ENCODE measurements around the gene NFE2L3.
"Not testable (repeated sequence)": the region's sequence is repeated elsewhere in the genome, so short reads cannot be mapped to it uniquely, and the experiment has no call there.

NFE2L3 gene

GRCh38 chr7:26149391-26149977 is 2.5 kb upstream of the NFE2L3 start:
- H3K79me2 ChIP-seq (ENCODE audit: insufficient read depth, low read length): no peaks in the 10 kb centered on the region
- H2AFZ ChIP-seq (ENCODE audit: low read length): no peak overlapping the region
- H4K20me1 ChIP-seq (ENCODE audit: insufficient read depth, low read length, poor library complexity, severe bottlenecking): no peaks in the 10 kb centered on the region
- H3K9me2 ChIP-seq (replicated peaks; ENCODE audit: low read depth, low read length): no peaks in the 10 kb centered on the region
- TF ChIP-seq EZH2phosphoT487 (IDR thresholded peaks at IDR 0.05; ENCODE audit: borderline replicate concordance) (no peak), CTCF (conservative IDR thresholded peaks at IDR 0.05; ENCODE audit: low read length) (no peak)
- H3K4me1 ChIP-seq (ENCODE audit: insufficient read depth, low read length, poor library complexity, severe bottlenecking): peaks cover 24% of the 10 kb centered on the region
- no peaks in the 10 kb centered on the region for H3K27me3 ChIP-seq (ENCODE audit: insufficient read depth, low read length, poor library complexity, severe bottlenecking)
- no peak overlapping the region for H3K9ac ChIP-seq (ENCODE audit: low read depth, low read length, poor library complexity, severe bottlenecking)
- no peak overlapping the region for H3K4me3 ChIP-seq (ENCODE audit: low read length, poor library complexity, severe bottlenecking)
- no peaks in the 10 kb centered on the region for H3F3A ChIP-seq (ENCODE audit: low read depth)
- no peaks in the 10 kb centered on the region for H3K36me3 ChIP-seq (ENCODE audit: insufficient read depth, low read length)
- H3K9me3 ChIP-seq (ENCODE audit: insufficient read depth, low read depth, low read length): no peaks in the 10 kb centered on the region
- no peak overlapping the region for H3K4me2 ChIP-seq (ENCODE audit: low read depth, low read length, poor library complexity, severe bottlenecking)

- Histone ChIP-seq H3K4me1 (ENCODE audit: insufficient read depth, low read length, poor library complexity, severe bottlenecking) (peaks cover 31% of the 10 kb centered on the region), H3K4me3 (ENCODE audit: low read length, poor library complexity, severe bottlenecking) (peak overlapping the region; percentile 79), H3K27me3 (ENCODE audit: insufficient read depth, low read length, poor library complexity, severe bottlenecking) (no peaks in the 10 kb centered on the region), H3K9me3 (ENCODE audit: insufficient read depth, low read depth, low read length) (no peaks in the 10 kb centered on the region), H3K4me2 (ENCODE audit: low read depth, low read length, poor library complexity, severe bottlenecking) (peak overlapping the region; percentile 77), H3K36me3 (ENCODE audit: insufficient read depth, low read length) (no peaks in the 10 kb centered on the region), H2AFZ (ENCODE audit: low read length) (0 out of 2 replicates have a peak overlapping the region, but pooled peaks have one; percentile 80), H3K79me2 (ENCODE audit: insufficient read depth, low read length) (no peaks in the 10 kb centered on the region), H3F3A (ENCODE audit: low read depth) (no peaks in the 10 kb centered on the region), H3K9me2 (replicated peaks; ENCODE audit: low read depth, low read length) (no peaks in the 10 kb centered on the region), H4K20me1 (ENCODE audit: insufficient read depth, low read length, poor library complexity, severe bottlenecking) (no peaks in the 10 kb centered on the region), H3K9ac (ENCODE audit: low read depth, low read length, poor library complexity, severe bottlenecking) (no peak overlapping the region)
- TF ChIP-seq CTCF (conservative IDR thresholded peaks at IDR 0.05; ENCODE audit: low read length) (no peak), EZH2phosphoT487 (IDR thresholded peaks at IDR 0.05; ENCODE audit: borderline replicate concordance) (no peak)
Observed at GRCh38 chr7:26151096-26151495, 902 bp upstream of the NFE2L3 start.

GRCh38 chr7:26151650-26151952 is 397 bp upstream of the NFE2L3 start:
- H3K9me3 ChIP-seq (ENCODE audit: insufficient read depth, low read depth, low read length): no peaks in the 10 kb centered on the region
- H3K9ac ChIP-seq (ENCODE audit: low read depth, low read length, poor library complexity, severe bottlenecking): peak overlapping the region; percentile 69
- peaks cover 36% of the 10 kb centered on the region for H3K4me1 ChIP-seq (ENCODE audit: insufficient read depth, low read length, poor library complexity, severe bottlenecking)
- H2AFZ ChIP-seq (ENCODE audit: low read length): peak overlapping the region; percentile 80
- no peaks in the 10 kb centered on the region for H3K36me3 ChIP-seq (ENCODE audit: insufficient read depth, low read length)
- peak overlapping the region; percentile 79 for H3K4me3 ChIP-seq (ENCODE audit: low read length, poor library complexity, severe bottlenecking)
- no peaks in the 10 kb centered on the region for H3K27me3 ChIP-seq (ENCODE audit: insufficient read depth, low read length, poor library complexity, severe bottlenecking)
- H3K9me2 ChIP-seq (replicated peaks; ENCODE audit: low read depth, low read length): no peaks in the 10 kb centered on the region
- no peak for TF ChIP-seq CTCF (conservative IDR thresholded peaks at IDR 0.05; ENCODE audit: low read length)
- no peak for TF ChIP-seq EZH2phosphoT487 (IDR thresholded peaks at IDR 0.05; ENCODE audit: borderline replicate concordance)
- H3K4me2 ChIP-seq (ENCODE audit: low read depth, low read length, poor library complexity, severe bottlenecking): peak overlapping the region; percentile 77
- no peaks in the 10 kb centered on the region for H3K79me2 ChIP-seq (ENCODE audit: insufficient read depth, low read length)
- H4K20me1 ChIP-seq (ENCODE audit: insufficient read depth, low read length, poor library complexity, severe bottlenecking): no peaks in the 10 kb centered on the region
- no peaks in the 10 kb centered on the region for H3F3A ChIP-seq (ENCODE audit: low read depth)

- Histone ChIP-seq H3K4me2 (ENCODE audit: low read depth, low read length, poor library complexity, severe bottlenecking) (peak overlapping the region; percentile 77), H3K4me3 (ENCODE audit: low read length, poor library complexity, severe bottlenecking) (peak overlapping the region; percentile 79), H3K4me1 (ENCODE audit: insufficient read depth, low read length, poor library complexity, severe bottlenecking) (peaks cover 48% of the 10 kb centered on the region)
- not testable (repeated sequence) for H3K36me3 ChIP-seq (ENCODE audit: insufficient read depth, low read length); H3K27me3 ChIP-seq (ENCODE audit: insufficient read depth, low read length, poor library complexity, severe bottlenecking); H3K9me2 ChIP-seq (replicated peaks; ENCODE audit: low read depth, low read length); H3K79me2 ChIP-seq (ENCODE audit: insufficient read depth, low read length); H3F3A ChIP-seq (ENCODE audit: low read depth); H4K20me1 ChIP-seq (ENCODE audit: insufficient read depth, low read length, poor library complexity, severe bottlenecking); H3K9me3 ChIP-seq (ENCODE audit: insufficient read depth, low read depth, low read length); H3K9ac ChIP-seq (ENCODE audit: low read depth, low read length, poor library complexity, severe bottlenecking); H2AFZ ChIP-seq (ENCODE audit: low read length)
Observed at GRCh38 chr7:26152782-26153240, 813 bp downstream of the NFE2L3 start.
